DMS79 treated with DMSO at 0.1 percent for 48 hours (cell line): Measurements from ENCODE around the gene AHCTF1.

Experiments used
- DNase-seq: peaks from one replicate; lab custom pipeline; 2025; lab: John Stamatoyannopoulos, UW

AHCTF1 gene

GRCh38 chr1:246798107-246798506 is 133.6 kb downstream of the AHCTF1 start:
- no peak for DNase-seq

GRCh38 chr1:246797597-246797996 is 134.2 kb downstream of the AHCTF1 start:
- no peak for DNase-seq

- no peak for DNase-seq
These were observed 134.6 kb downstream of the AHCTF1 start for GRCh38 chr1:246797157-246797556.

GRCh38 chr1:246795906-246796694 is 135.6 kb downstream of the AHCTF1 start:
- peak; percentile 79 for DNase-seq

DNA sequence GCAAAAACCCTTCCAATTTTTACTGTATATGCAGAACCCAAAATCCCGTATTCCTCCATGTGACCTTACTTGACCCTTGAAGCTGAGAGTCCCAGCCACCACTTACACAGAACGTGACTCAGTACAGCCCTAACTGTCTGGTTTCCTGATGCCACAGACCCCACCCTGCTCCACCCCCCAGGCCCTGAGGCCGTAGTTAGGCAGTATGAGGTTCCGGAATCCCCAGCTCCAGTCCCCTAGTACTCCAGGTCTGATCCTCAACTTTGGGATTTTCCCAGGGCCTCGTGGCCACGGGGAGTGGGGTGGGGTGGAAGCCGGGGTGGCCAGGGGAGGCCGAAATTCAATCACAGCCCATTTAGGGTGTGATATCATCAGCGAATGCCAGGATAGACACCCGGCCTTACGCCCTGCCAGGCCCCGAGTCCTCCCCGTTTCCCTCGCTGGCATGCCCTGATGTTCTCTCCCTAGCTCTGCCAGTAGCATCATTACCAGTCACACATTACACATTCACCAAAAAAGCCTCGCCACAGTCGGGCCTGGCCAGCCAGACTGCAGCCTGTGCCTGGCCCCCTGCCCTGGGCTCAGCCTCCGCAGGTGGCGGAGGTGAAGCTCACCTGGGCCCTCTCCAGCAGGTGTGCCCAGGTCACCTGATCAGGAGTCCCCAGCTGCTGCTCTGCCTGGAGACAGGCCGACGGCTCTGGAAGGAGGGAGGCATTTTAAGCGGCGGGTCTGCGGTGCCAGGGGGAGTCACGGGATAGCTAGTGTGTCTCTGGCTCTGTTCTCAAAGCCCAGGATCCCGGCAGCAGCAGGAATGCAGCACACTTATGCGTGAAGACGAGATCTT is 136.7 kb downstream of the AHCTF1 start:
- DNase-seq = peak; percentile 92

DNA sequence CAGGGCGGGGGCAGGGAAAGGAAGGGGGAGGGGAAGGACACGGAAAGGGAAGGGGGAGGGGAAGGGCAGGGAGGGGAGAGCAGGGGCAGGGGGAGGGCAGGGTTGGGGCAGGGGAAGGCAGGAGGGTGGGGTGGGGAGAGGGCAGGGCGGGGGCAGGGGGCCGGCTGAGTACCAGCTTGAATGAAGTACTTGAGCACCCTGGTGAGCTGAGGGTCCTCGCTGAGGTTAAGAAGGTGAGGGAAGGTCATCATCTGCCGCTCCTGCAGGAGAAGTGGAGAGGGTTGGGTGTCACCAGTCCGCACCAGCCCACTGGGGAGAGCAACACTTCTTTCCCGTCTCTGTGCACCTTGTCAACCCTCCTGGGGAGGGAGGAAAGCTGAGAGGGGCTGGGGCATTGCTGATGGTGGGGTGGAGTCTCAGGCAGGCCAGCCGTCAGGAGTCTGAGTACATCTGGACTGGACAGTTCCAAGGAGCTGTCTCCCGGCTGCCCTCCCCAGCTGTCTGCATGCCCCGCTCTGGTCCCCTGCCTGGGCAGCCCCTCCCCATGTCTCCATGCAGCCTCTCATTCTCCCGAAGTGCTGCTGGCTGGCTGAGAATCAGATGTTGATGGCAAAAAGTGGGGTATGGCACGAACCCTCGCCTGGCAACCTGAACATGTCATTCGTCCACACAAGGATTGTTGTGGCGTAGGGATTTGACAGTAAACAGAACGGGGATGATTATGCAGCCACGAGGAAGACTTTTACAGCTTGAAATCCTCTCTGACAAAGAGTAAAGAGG is 137.5 kb downstream of the AHCTF1 start:
- peak; percentile 69 for DNase-seq

- no peak for DNase-seq
These were observed 138.3 kb downstream of the AHCTF1 start for GRCh38 chr1:246793356-246793896.

- no peak for DNase-seq
These were observed 139.1 kb downstream of the AHCTF1 start for GRCh38 chr1:246792603-246793002.

DNA sequence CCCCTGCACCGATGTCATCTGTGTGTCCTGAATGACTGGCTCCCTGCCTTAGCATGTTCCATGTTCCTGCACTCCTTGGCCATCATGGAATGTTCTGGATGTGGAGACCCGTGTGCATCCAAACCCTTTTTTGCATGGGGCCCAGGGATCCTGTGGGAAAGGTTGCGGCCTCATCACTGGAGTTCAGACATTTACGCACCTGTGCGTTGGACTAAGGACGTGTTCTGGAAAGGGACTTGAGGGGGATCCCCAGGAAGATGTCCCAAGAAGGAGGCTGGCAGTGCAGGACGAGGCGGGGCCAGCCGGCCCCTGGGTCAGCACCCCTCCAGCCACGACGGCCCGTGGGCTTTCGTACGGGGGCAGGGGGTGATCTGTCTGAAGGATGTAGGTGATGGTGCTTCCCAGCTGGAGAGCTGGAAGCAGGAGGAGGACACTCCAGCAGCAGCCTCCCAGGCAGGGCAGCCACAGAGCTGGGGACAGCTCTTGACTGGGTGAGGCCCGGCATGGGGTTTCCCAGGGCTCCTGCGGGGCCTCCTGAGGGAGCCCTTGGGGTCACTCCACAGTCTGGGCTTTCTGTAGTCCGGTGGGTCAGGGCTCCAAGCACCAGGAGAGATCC is 140.3 kb downstream of the AHCTF1 start:
- DNase-seq = no peak

DNA sequence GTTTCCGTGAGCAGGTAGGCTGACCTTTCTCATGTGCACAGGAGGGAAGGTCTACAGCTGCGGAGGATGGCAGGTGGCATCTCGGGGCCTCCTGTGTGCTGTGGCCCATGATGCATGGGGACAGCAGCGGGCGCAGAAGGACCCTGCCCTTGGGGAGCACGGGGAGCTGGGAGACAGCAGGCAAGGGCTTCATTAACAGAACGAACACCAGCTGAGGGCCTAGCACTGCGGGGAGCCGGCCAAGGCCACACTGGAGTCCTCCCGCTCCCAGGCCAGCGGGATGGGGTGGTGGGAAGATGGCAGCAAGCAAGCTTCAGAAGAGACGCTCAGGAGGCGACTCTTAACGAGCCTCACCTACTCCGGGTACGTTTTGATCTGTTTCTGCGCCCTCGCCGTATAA is 140.9 kb downstream of the AHCTF1 start:
- no peak for DNase-seq

GRCh38 chr1:246790364-246790763 is 141.4 kb downstream of the AHCTF1 start:
- no peak for DNase-seq

DNA sequence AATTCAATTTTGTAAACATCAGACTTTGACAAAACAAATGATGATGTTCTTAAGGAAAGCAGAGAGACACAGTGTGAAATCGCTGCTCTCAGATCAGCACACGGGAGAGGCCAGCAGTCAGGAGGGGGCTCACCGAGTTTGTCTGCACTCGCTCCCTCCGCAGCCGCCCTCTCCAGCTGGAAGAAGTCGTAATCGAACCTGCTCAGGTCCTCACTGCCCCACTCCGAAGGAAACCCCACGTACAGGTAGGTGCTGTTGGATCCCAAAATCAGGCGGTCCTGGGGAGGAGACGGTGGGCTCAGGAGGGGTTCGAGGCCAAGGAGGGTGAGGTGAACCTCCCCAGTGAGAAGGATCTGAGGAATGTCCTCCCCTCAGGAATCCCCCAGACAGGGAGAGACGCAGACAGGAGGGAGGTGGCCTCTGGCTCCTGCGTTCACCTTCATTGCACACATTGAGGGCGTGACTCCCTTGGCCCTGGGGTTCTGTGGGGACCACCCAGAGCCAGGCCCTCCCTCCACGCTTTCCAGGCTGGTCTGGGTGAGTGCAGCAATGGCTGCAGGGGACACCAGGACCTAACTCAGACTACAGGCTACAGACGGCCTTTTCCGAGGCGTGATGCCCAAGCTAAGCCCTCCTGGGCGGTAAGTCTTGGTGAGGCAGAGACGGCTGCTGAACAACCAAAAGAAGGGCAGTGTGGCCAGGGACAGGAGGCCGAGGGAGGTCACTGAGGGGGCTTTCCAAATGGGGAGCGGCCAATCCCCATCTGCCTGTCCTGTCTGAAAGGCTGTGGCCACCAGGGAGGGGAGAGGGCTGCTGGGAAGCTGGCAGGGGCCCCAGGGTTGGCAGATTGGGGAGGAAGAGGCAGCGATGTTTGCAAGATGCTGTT is 142.1 kb downstream of the AHCTF1 start:
- DNase-seq = no peak
